HFFc6 (cell line): Measurements from ENCODE around the gene SUCO. TPM values are rescaled to one million over a fixed set of nuclear protein-coding genes. Genes with fewer than 3 reads are reported as not detected.
A peak's percentile ranks its signal among the peaks of the same experiment; 100 is the strongest.

ENCODE experiments used
- DNase-seq: peaks from one replicate; pipeline ENCODE4 v3.0.0-alpha.2; 2018
- H3K27ac Mint-ChIP-seq: 2 replicates; pipeline ENCODE4 v1.8.0; 2020; ENCODE audit warnings: mild to moderate bottlenecking, mixed read lengths
- H3K27me3 Mint-ChIP-seq: 2 replicates; pipeline ENCODE4 v1.8.0; 2021; ENCODE audit warnings: mild to moderate bottlenecking, moderate library complexity, mixed read lengths; ENCODE audit not compliant: insufficient read depth
- H3K36me3 Mint-ChIP-seq: 2 replicates; pipeline ENCODE4 v1.8.0; 2021; ENCODE audit warnings: low read depth, mixed read lengths
- H3K4me1 Mint-ChIP-seq: 2 replicates; pipeline ENCODE4 v1.8.0; 2020; ENCODE audit warnings: low read depth, mixed read lengths
- H3K4me3 Mint-ChIP-seq: 2 replicates; pipeline ENCODE4 v1.8.0; 2020; ENCODE audit warnings: mild to moderate bottlenecking, moderate library complexity, mixed read lengths
- H3K9me3 Mint-ChIP-seq: 2 replicates; pipeline ENCODE4 v1.8.0; 2020; ENCODE audit warnings: mild to moderate bottlenecking, mixed read lengths
- CTCF ChIP-seq: fragments of 200-600 bp; sonication (generic); IDR thresholded peaks from 2 replicates; pipeline ENCODE4 v1.5.0; 2021; ENCODE audit warnings: antibody characterized with exemption, mild to moderate bottlenecking
- total RNA-seq, 6 experiments: library from RNA; stranded (reverse); fragmentation: NEBNext Ultra II Directional; extraction: Animal tissue kit (Norgen Biotek cat#: 25700); gene quantifications; 2 replicates in 1 of 6; 3 replicates in 5 of 6; pipeline ENCODE4 v1.2.3, GENCODE V29; 2021

The SUCO gene
- total RNA-seq, 6 experiments from 2014 or later = 33.9 to 45.2 (median 37.1) TPM

GRCh38 chr1:172496678-172497077 lies 36.3 kb upstream of the SUCO start:
- TF ChIP-seq CTCF = no peak
- peaks cover 40% of the 10 kb centered on the region for H3K4me1 Mint-ChIP-seq
- DNase-seq = no peak
- H3K4me3 Mint-ChIP-seq = peak overlapping the region; percentile 68; the same call in 1 of the 2 replicates
- no peaks in the 10 kb centered on the region for H3K9me3 Mint-ChIP-seq
- no peaks in the 10 kb centered on the region for H3K36me3 Mint-ChIP-seq
- H3K27me3 Mint-ChIP-seq = no peaks in the 10 kb centered on the region; the same call in 1 of the 2 replicates
- peak overlapping the region; percentile 71 for H3K27ac Mint-ChIP-seq

DNA sequence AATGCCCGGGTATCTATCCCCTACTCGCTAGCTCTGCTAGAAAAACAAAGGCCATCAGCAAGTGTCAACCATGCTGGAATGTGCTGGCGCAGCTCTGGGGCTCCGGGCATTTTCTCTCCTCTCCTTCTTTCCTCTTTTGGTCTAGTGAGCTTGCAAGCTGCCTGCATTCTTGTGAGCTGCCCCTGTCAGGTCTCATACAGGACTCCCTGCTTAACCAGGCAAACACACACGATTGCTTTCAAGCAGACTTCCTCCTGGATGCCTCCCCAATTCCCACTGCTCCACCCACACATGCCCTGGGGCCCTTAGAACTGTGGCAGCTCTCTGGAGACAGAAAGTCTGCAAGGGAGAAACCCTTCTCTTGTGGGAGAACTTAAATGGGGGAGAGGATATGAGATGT lies 35.7 kb upstream of the SUCO start:
- Mint-ChIP-seq H3K27ac (peak overlapping the region; percentile 71), H3K4me1 (peaks cover 40% of the 10 kb centered on the region), H3K9me3 (no peaks in the 10 kb centered on the region), H3K27me3 (no peaks in the 10 kb centered on the region; the same call in 1 of the 2 replicates), H3K36me3 (no peaks in the 10 kb centered on the region), H3K4me3 (peak overlapping the region; percentile 68)
- DNase-seq = peak; percentile 78
- TF ChIP-seq CTCF = no peak

GRCh38 chr1:172498857-172499256 lies 34.1 kb upstream of the SUCO start:
- no peak overlapping the region for H3K27ac Mint-ChIP-seq
- H3K36me3 Mint-ChIP-seq = no peaks in the 10 kb centered on the region
- H3K9me3 Mint-ChIP-seq = no peaks in the 10 kb centered on the region
- H3K27me3 Mint-ChIP-seq = no peaks in the 10 kb centered on the region; the same call in 1 of the 2 replicates
- H3K4me3 Mint-ChIP-seq = no peak overlapping the region
- no peak for DNase-seq
- no peak for TF ChIP-seq CTCF
- peaks cover 40% of the 10 kb centered on the region for H3K4me1 Mint-ChIP-seq

- no peaks in the 10 kb centered on the region for H3K9me3 Mint-ChIP-seq
- no peak overlapping the region for H3K4me3 Mint-ChIP-seq
- H3K27me3 Mint-ChIP-seq = peaks cover 4% of the 10 kb centered on the region
- DNase-seq = peak; percentile 10
- peaks cover 40% of the 10 kb centered on the region for H3K4me1 Mint-ChIP-seq
- H3K36me3 Mint-ChIP-seq = no peaks in the 10 kb centered on the region
- H3K27ac Mint-ChIP-seq = no peak overlapping the region
- TF ChIP-seq CTCF = no peak
Measured at GRCh38 chr1:172499636-172500141, 33.3 kb upstream of the SUCO start.

- Mint-ChIP-seq H3K36me3 (no peaks in the 10 kb centered on the region), H3K27ac (no peak overlapping the region), H3K27me3 (peaks cover 6% of the 10 kb centered on the region), H3K9me3 (no peaks in the 10 kb centered on the region), H3K4me1 (peaks cover 40% of the 10 kb centered on the region), H3K4me3 (no peak overlapping the region)
- DNase-seq = no peak
- TF ChIP-seq CTCF = no peak
Measured at GRCh38 chr1:172500207-172500606, 32.7 kb upstream of the SUCO start.

GRCh38 chr1:172507741-172508140 lies 25.2 kb upstream of the SUCO start:
- no peak for TF ChIP-seq CTCF
- Mint-ChIP-seq H3K27ac (no peak overlapping the region), H3K9me3 (no peaks in the 10 kb centered on the region), H3K4me3 (no peak overlapping the region), H3K27me3 (peaks cover 6% of the 10 kb centered on the region), H3K4me1 (peaks cover 7% of the 10 kb centered on the region), H3K36me3 (no peaks in the 10 kb centered on the region)
- DNase-seq = no peak
